Retinal pigment epithelial cell (primary cell): ENCODE data around the gene BEST3.

Experiments
- DNase-seq: peaks from one replicate; pipeline ENCODE4 v3.0.0-alpha.2; 2010; ENCODE audit warnings: low read depth
- H3K4me3 ChIP-seq: 2 replicates; pipeline ENCODE4 v1.5.1; 2011; ENCODE audit warnings: mild to moderate bottlenecking, low read length, control low read depth, moderate library complexity
- TF ChIP-seq, protein P1 (sequence below): conservative IDR thresholded peaks from 2 replicates; pipeline ENCODE4 v1.5.1; 2011; ENCODE audit warnings: low read depth, low read length, control low read depth, inconsistent platforms

The BEST3 gene

GRCh38 chr12:69698769-69699540 is at the start of gene BEST3:
Gene BEST3, minus strand, starts transcription at chr12:69699303. Its CDS starts 1,505 bp downstream, at chr12:69697798.
- DNase-seq: no peak
- TF ChIP-seq, protein P1, sequence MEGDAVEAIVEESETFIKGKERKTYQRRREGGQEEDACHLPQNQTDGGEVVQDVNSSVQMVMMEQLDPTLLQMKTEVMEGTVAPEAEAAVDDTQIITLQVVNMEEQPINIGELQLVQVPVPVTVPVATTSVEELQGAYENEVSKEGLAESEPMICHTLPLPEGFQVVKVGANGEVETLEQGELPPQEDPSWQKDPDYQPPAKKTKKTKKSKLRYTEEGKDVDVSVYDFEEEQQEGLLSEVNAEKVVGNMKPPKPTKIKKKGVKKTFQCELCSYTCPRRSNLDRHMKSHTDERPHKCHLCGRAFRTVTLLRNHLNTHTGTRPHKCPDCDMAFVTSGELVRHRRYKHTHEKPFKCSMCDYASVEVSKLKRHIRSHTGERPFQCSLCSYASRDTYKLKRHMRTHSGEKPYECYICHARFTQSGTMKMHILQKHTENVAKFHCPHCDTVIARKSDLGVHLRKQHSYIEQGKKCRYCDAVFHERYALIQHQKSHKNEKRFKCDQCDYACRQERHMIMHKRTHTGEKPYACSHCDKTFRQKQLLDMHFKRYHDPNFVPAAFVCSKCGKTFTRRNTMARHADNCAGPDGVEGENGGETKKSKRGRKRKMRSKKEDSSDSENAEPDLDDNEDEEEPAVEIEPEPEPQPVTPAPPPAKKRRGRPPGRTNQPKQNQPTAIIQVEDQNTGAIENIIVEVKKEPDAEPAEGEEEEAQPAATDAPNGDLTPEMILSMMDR: no peak
- H3K4me3 ChIP-seq: no peak within 1 kb of the TSS

DNA sequence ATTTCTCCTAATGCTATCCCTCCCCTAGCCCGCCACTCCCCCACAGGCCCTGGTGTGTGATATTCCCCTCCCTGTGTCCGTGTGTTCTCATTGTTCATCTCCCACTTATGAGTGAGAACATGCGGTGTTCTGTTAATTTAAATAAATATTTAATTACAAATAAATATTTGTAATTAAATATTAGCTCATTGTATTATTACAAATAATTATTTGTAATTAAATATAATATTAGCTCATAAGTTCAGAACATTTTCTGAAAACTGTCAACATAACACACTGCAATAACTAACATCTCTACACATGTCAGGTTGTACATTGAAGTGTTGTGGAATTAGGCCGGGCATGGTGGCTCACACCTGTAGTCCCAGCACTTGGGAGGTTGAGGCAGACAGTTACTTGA is 45.0 kb upstream of the BEST3 start:
- no peak for DNase-seq
- H3K4me3 ChIP-seq: no peak overlapping the region
- TF ChIP-seq, protein P1: no peak

DNA sequence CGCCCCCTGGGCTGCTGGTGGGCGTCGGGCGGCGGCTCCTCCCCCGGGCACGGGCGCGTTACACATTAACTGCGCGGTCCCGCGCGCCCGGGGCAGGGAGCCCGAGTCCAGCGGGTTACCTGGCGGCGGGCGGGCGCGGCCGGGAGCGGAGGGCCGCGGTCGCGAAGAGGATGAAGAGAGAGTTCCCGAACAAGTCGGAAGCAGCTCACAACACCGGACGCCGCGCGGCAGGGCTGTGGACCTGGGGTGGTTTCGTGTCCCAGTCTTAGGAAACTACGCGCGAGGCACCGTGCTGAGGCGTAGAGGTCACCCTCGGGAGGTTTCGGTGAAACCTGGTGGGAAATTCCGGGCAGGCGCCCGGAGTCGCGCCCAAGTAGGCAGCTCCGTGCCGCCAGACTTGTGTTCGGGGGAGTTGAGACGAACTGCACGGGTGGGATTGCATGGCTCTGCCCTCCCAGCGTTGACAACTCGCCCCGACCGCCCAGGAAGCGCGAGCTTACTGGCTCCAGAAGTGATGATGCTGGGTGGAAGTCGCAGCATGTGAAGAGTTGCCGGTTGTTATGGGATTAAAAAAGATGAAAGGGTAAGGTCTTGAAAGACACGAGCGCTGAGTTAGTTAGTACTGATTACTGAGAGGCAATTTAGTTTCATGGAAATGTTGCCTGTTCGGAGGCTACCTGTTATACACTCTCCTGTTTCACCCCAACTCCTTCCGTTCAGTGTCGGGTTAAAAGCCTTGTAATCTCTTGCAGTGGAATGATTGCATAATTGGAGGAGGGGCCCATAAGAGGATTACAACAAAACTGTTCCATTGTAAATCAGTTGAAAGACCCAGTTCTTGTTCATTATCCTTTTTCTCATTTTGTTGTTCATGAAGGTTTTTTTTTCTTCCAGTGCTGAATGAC is 40.4 kb upstream of the BEST3 start:
- H3K4me3 ChIP-seq: peak overlapping the region; percentile 90
- TF ChIP-seq, protein P1: no peak
- DNase-seq: peak; percentile 78

- TF ChIP-seq, protein P1: peak; percentile 52
- H3K4me3 ChIP-seq: peak within 1 kb of the TSS; percentile 90
- peak; percentile 58 for DNase-seq
These were observed 39.5 kb upstream of the BEST3 start, which contains the start of gene RAB3IP for GRCh38 chr12:69738351-69739286. Gene RAB3IP, plus strand, starts transcription at chr12:69738860. Its CDS starts 16,549 bp downstream, at chr12:69755409.

- DNase-seq: no peak
- TF ChIP-seq, protein P1: no peak
- H3K4me3 ChIP-seq: no peak overlapping the region
These were observed 34.5 kb upstream of the BEST3 start for GRCh38 chr12:69733638-69734037.

DNA sequence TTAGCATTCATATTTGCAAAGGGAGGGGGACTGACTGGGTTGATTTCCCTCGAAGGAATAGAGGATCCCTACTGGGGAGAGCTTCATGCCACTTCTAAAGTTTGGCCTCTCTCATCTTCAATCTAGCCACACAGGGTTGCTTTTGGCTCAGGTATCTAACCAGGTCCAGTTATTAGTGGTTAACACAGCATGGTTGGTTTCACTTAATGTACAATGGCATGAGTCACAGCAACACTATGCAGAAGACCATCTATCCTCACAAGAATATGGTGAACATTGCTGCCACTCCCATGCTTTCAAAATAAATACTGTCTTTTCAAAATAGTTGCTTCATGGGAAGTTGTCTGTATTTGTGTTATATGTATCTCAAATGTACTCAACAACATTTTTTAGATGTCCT is 33.0 kb upstream of the BEST3 start:
- no peak overlapping the region for H3K4me3 ChIP-seq
- no peak for DNase-seq
- TF ChIP-seq, protein P1: no peak
